IMR-90 (cell line): ENCODE data around the gene NFIA. TPM values are rescaled to one million over a fixed set of nuclear protein-coding genes. Genes with fewer than 3 reads are reported as not detected.

Source experiments
- ATAC-seq: fragments of 200-7000 bp; cut with Tn5 transposase; 2 replicates; pipeline ENCODE4 v1.9.1; 2020; ENCODE audit warnings: low read depth, mild to moderate bottlenecking, moderate library complexity
- BruUV-seq: library from RNA; stranded (reverse); fragments of 400-500 nt; replicated peaks from 2 replicates; lab custom pipeline; 2021; lab: Mats Ljungman, UMichigan
- CTCF ChIA-PET: fragments of 300-600 bp; formaldehyde crosslinking; extraction: SDS; loops from one replicate; lab custom pipeline; 2021; ENCODE audit warnings: antibody characterized with exemption; lab: Yijun Ruan, JAX
- POLR2A ChIA-PET: fragments of 300-600 bp; sonication (Branson Sonifier 250); formaldehyde crosslinking; loops from one replicate; lab custom pipeline; 2022; ENCODE audit warnings: antibody characterized with exemption; ENCODE audit not compliant: unreplicated experiment; lab: Charles Lee
- DNase-seq: peaks from one replicate; pipeline ENCODE4 v3.0.0; 2013
- H2AFZ ChIP-seq: replicated peaks from 2 replicates; pipeline ENCODE3; 2013; ENCODE audit warnings: low read length, mild to moderate bottlenecking; ENCODE audit not compliant: poor library complexity
- H2AK5ac ChIP-seq: 2 replicates; pipeline ENCODE4 v1.6.1; 2013; ENCODE audit warnings: low read depth, low read length, inconsistent platforms
- H2AK9ac ChIP-seq: replicated peaks from 2 replicates; pipeline ENCODE3; 2013; ENCODE audit warnings: mild to moderate bottlenecking, low read depth, low read length, moderate library complexity; ENCODE audit not compliant: poor library complexity
- H2BK120ac ChIP-seq: 2 replicates; pipeline ENCODE4 v1.6.1; 2013; ENCODE audit warnings: low read depth, low read length, inconsistent platforms
- H2BK15ac ChIP-seq: 3 replicates; pipeline ENCODE4 v1.6.1; 2013; ENCODE audit warnings: low read depth, low read length, inconsistent platforms
- H2BK20ac ChIP-seq: 2 replicates; pipeline ENCODE4 v1.6.1; 2013; ENCODE audit warnings: low read depth, mild to moderate bottlenecking, inconsistent platforms, low read length, moderate library complexity
- H2BK5ac ChIP-seq: 2 replicates; pipeline ENCODE4 v1.6.1; 2013; ENCODE audit warnings: mild to moderate bottlenecking, low read depth, low read length, inconsistent platforms; ENCODE audit not compliant: poor library complexity, severe bottlenecking
- H3K14ac ChIP-seq: replicated peaks from 2 replicates; pipeline ENCODE4 v1.6.1; 2013; ENCODE audit warnings: low read depth, low read length, inconsistent platforms
- H3K18ac ChIP-seq: 2 replicates; pipeline ENCODE4 v1.6.1; 2013; ENCODE audit warnings: low read depth, low read length, control low read depth
- H3K23ac ChIP-seq: 2 replicates; pipeline ENCODE4 v1.6.1; 2013; ENCODE audit warnings: low read depth, low read length, inconsistent platforms
- H3K27ac ChIP-seq: 2 replicates; pipeline ENCODE4 v1.5.1; 2013; ENCODE audit warnings: mild to moderate bottlenecking, control low read depth, low read length; ENCODE audit not compliant: insufficient read depth
- H3K27me3 ChIP-seq: 2 replicates; pipeline ENCODE4 v1.6.1; 2013; ENCODE audit warnings: low read length; ENCODE audit not compliant: control insufficient read depth, insufficient read depth
- H3K36me3 ChIP-seq: 2 replicates; pipeline ENCODE4 v1.6.1; 2013; ENCODE audit warnings: low read length, mixed read lengths; ENCODE audit not compliant: control insufficient read depth, insufficient read depth
- H3K4ac ChIP-seq: 2 replicates; pipeline ENCODE4 v1.6.1; 2013; ENCODE audit warnings: low read depth, low read length, inconsistent platforms
- H3K4me1 ChIP-seq: 2 replicates; pipeline ENCODE4 v1.6.1; 2013; ENCODE audit warnings: low read length, mixed read lengths; ENCODE audit not compliant: control insufficient read depth, insufficient read depth
- H3K4me2 ChIP-seq: 2 replicates; pipeline ENCODE4 v1.6.1; 2013; ENCODE audit warnings: low read depth, mild to moderate bottlenecking, control low read depth, low read length, moderate library complexity
- H3K4me3 ChIP-seq: 2 replicates; pipeline ENCODE4 v1.5.1; 2013; ENCODE audit warnings: low read depth, mild to moderate bottlenecking, control low read depth, low read length, moderate library complexity; ENCODE audit not compliant: insufficient read depth
- H3K56ac ChIP-seq: 2 replicates; pipeline ENCODE4 v1.6.1; 2013; ENCODE audit warnings: low read length, inconsistent platforms; ENCODE audit not compliant: insufficient read depth; ENCODE audit errors: extremely low read depth
- H3K79me1 ChIP-seq, 2 experiments: 2 replicates each; pipeline ENCODE4 v1.6.1; 2013; ENCODE audit warnings: low read length in 2 of 2, inconsistent platforms in 1 of 2, low read depth in 1 of 2
- H3K9ac ChIP-seq: 2 replicates; pipeline ENCODE4 v1.6.1; 2013; ENCODE audit warnings: low read depth, low read length, control low read depth
- H3K9me1 ChIP-seq: 2 replicates; pipeline ENCODE4 v1.6.1; 2013; ENCODE audit warnings: low read length, inconsistent platforms; ENCODE audit not compliant: insufficient read depth
- H3K9me3 ChIP-seq: 2 replicates; pipeline ENCODE4 v1.6.1; 2013; ENCODE audit warnings: low read length; ENCODE audit not compliant: control insufficient read depth, insufficient read depth
- H4K20me1 ChIP-seq: 2 replicates; pipeline ENCODE4 v1.6.1; 2013; ENCODE audit warnings: low read length, inconsistent platforms; ENCODE audit not compliant: insufficient read depth
- H4K5ac ChIP-seq: 2 replicates; pipeline ENCODE4 v1.6.1; 2013; ENCODE audit warnings: mild to moderate bottlenecking, low read depth, low read length, control low read depth
- H4K8ac ChIP-seq, 2 experiments: 2 replicates each; pipeline ENCODE4 v1.6.1; 2013; ENCODE audit warnings: low read depth in 2 of 2, low read length in 2 of 2, control low read depth in 1 of 2, inconsistent platforms in 1 of 2
- H4K91ac ChIP-seq: 2 replicates; pipeline ENCODE4 v1.6.1; 2013; ENCODE audit warnings: low read depth, low read length, inconsistent platforms; ENCODE audit not compliant: insufficient read depth
- BHLHE40 ChIP-seq: fragments of 150-350 bp; IDR thresholded peaks from 2 replicates; pipeline ENCODE4 v1.6.1; 2016; ENCODE audit warnings: mild to moderate bottlenecking, low read depth, low read length
- CEBPB ChIP-seq: IDR thresholded peaks from 2 replicates; pipeline ENCODE4 v1.6.1; 2012; ENCODE audit warnings: low read depth, low read length, improper control_type of control experiment
- CHD1 ChIP-seq: IDR thresholded peaks from 2 replicates; pipeline ENCODE4 v1.6.1; 2012; ENCODE audit warnings: low read depth, low read length, improper control_type of control experiment
- FOS ChIP-seq: fragments of 150-350 bp; IDR thresholded peaks from 2 replicates; pipeline ENCODE4 v1.6.1; 2016; ENCODE audit warnings: low read depth, low read length
- MAZ ChIP-seq: IDR thresholded peaks from 2 replicates; pipeline ENCODE4 v1.6.1; 2012; ENCODE audit warnings: low read depth, mild to moderate bottlenecking, low read length, improper control_type of control experiment, moderate library complexity, borderline replicate concordance
- POLR2A ChIP-seq: IDR thresholded peaks from 2 replicates; pipeline ENCODE4 v1.6.1; 2012; ENCODE audit warnings: mild to moderate bottlenecking, low read depth, low read length
- RAD21 ChIP-seq: IDR thresholded peaks from 2 replicates; pipeline ENCODE4 v1.6.1; 2012; ENCODE audit warnings: low read length, improper control_type of control experiment
- WGBS, 2 experiments: methylation state at CpG; one replicate each; pipeline versions ENCODE4 v1.1.5 to v1.1.7; 2013; ENCODE audit warnings: missing lambda C conversion rate in 2 of 2; ENCODE audit not compliant: insufficient read length in 1 of 2; ENCODE audit errors: extremely low coverage in 2 of 2; 5-methylcytosine and 5-hydroxymethylcytosine counted together
- dilution Hi-C: fragments of 300-500 bp; cut with HindIII; formaldehyde crosslinking; loops from one replicate; pipeline ENCODE4 v1.14.3; 2018; ENCODE audit warnings: low sequenced_read_pairs; ENCODE audit not compliant: unreplicated experiment
- in situ Hi-C: fragments of 300-500 bp; cut with MboI; formaldehyde crosslinking; loops from 3 replicates; pipeline ENCODE4 v1.14.3; 2019; ENCODE audit warnings: low sequenced_read_pairs, inconsistent platforms, mixed read lengths
- intact Hi-C: fragments of 100-400 bp; cut with micrococcal nuclease; formaldehyde crosslinking; loops from 2 replicates; pipeline ENCODE4 v1.10.0; 2022
- polyA plus RNA-seq, 3 experiments: library from polyadenylated mRNA; depleted of rRNA; stranded (reverse); fragments of >200 nt; gene quantifications; 2 replicates each; pipeline ENCODE4 v1.2.3, GENCODE V29; 2012; ENCODE audit warnings: low replicate concordance in 1 of 3
- total RNA-seq: library from RNA; depleted of rRNA; stranded (reverse); fragments of >200 nt; gene quantifications from 2 replicates; pipeline ENCODE4 v1.2.3, GENCODE V29; 2012
- TF ChIP-seq, protein P1 (sequence below): conservative IDR thresholded peaks from 2 replicates; pipeline ENCODE4 v1.5.1; 2012; ENCODE audit warnings: mild to moderate bottlenecking, low read depth, low read length, improper control_type of control experiment
- TF ChIP-seq, protein P2 (sequence below): fragments of 150-350 bp; IDR thresholded peaks from 2 replicates; pipeline ENCODE4 v1.6.1; 2016; ENCODE audit warnings: low read depth, mild to moderate bottlenecking, low read length, moderate library complexity, borderline replicate concordance

NFIA gene
- total and polyA plus RNA-seq, 2 of the 4 experiments (the other 2 are of a cell fraction), result 1.6 to 2.2 TPM

DNA sequence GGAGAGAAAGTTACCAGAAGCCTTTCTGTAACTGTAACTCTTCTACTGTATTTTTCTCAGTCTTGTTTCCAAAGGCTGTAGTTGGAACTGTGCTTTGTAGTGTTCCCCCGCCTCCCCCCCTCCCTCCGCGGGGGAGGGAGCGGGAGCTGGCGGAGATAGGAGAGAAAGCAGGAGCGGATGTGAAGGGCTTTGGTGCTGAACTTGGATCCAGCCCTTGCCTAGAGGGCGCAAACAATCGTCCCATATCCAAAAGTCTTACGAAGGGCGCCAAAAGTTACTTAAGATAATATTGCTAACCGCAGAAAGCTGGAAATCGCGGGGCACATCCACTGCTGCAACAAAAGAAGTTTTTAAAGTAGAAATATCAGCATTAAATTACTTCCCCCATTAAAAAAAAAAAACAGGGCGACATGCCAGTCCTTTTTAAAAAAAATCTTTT, 2.4 kb upstream of the NFIA start:
- Histone ChIP-seq H3K4ac (no peak overlapping the region), H2BK20ac (no peak overlapping the region), H3K79me1 (no peaks in the 10 kb centered on the region), H4K5ac (no peak overlapping the region), H2AK5ac (no peak overlapping the region), H3K56ac (no peak overlapping the region; the same call in 1 of the 2 replicates), H3K9me3 (no peaks in the 10 kb centered on the region), H3K27ac (no peak overlapping the region), H3K9me1 (no peaks in the 10 kb centered on the region), H4K8ac (peak overlapping the region in 1 of 2 experiments; percentile 15; a peak in 2 of 4 replicates), H3K23ac (no peak overlapping the region), H2BK15ac (no peak overlapping the region), H3K18ac (no peak overlapping the region), H3K9ac (no peak overlapping the region), H2AFZ (peak overlapping the region; percentile 21), H2BK5ac (no peak overlapping the region), H3K4me1 (no peaks in the 10 kb centered on the region), H3K14ac (no peak overlapping the region), H4K91ac (no peak overlapping the region), H3K27me3 (no peaks in the 10 kb centered on the region), H4K20me1 (no peaks in the 10 kb centered on the region), H2BK120ac (no peak overlapping the region), H3K4me3 (no peak overlapping the region), H3K4me2 (peak overlapping the region; percentile 45), H3K36me3 (no peaks in the 10 kb centered on the region), H2AK9ac (no peak overlapping the region)
- DNase-seq (peak; percentile 67), ATAC-seq (peak; percentile 18)
- CTCF ChIA-PET, result interaction anchor here (0.7 kb wide), 1 partner anchor 771 kb away, joined by 4 read pairs; no protein-coding TSS in a partner anchor
- intact Hi-C loops (loop anchor here (5.0 to 10.0 kb wide), 2 partner anchors 192 to 665 kb away; partner anchors contain the start of gene PATJ), dilution Hi-C loops (no loop called here), in situ Hi-C loops (no loop called here)
- WGBS, 2 experiments, result no CpG with 5 or more reads among the region's 14 CpGs
- no peak for TF ChIP-seq CHD1
- TF ChIP-seq, protein P1, sequence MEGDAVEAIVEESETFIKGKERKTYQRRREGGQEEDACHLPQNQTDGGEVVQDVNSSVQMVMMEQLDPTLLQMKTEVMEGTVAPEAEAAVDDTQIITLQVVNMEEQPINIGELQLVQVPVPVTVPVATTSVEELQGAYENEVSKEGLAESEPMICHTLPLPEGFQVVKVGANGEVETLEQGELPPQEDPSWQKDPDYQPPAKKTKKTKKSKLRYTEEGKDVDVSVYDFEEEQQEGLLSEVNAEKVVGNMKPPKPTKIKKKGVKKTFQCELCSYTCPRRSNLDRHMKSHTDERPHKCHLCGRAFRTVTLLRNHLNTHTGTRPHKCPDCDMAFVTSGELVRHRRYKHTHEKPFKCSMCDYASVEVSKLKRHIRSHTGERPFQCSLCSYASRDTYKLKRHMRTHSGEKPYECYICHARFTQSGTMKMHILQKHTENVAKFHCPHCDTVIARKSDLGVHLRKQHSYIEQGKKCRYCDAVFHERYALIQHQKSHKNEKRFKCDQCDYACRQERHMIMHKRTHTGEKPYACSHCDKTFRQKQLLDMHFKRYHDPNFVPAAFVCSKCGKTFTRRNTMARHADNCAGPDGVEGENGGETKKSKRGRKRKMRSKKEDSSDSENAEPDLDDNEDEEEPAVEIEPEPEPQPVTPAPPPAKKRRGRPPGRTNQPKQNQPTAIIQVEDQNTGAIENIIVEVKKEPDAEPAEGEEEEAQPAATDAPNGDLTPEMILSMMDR, result peak; percentile 26; the same call in 1 of the 2 replicates
- no peak for TF ChIP-seq BHLHE40
- peak; percentile 90; the same call in 1 of the 2 replicates for TF ChIP-seq MAZ
- no peak for TF ChIP-seq CEBPB
- TF ChIP-seq FOS, result no peak
- TF ChIP-seq RAD21, result no peak
- TF ChIP-seq POLR2A, result no peak
- TF ChIP-seq, protein P2, sequence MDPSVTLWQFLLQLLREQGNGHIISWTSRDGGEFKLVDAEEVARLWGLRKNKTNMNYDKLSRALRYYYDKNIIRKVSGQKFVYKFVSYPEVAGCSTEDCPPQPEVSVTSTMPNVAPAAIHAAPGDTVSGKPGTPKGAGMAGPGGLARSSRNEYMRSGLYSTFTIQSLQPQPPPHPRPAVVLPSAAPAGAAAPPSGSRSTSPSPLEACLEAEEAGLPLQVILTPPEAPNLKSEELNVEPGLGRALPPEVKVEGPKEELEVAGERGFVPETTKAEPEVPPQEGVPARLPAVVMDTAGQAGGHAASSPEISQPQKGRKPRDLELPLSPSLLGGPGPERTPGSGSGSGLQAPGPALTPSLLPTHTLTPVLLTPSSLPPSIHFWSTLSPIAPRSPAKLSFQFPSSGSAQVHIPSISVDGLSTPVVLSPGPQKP, result no peak
- no TSS peak for BruUV-seq
- POLR2A ChIA-PET, result no interaction called here
